ENCODE data around the gene FAAH. TPM values are rescaled to one million over a fixed set of nuclear protein-coding genes. Genes with fewer than 3 reads are reported as not detected.
"Not testable (repeated sequence)": the region's sequence is repeated elsewhere in the genome, so short reads cannot be mapped to it uniquely, and the experiment has no call there.

The FAAH gene
- total RNA-seq = 6.2 TPM

- H3K4me1 ChIP-seq (ENCODE audit: insufficient read depth, low read length) = peaks cover 17% of the 10 kb centered on the region
- no peaks in the 10 kb centered on the region for H3K27me3 ChIP-seq (ENCODE audit: insufficient read depth, low read length)
- H3K9me3 ChIP-seq (ENCODE audit: low read depth, low read length) = no peaks in the 10 kb centered on the region
- H3K4me3 ChIP-seq (ENCODE audit: low read length) = peak within 1 kb of the TSS; percentile 40
These were observed at the start of gene FAAH for GRCh38 chr1:46394108-46394871. Gene FAAH, plus strand, starts transcription at chr1:46394317. Its CDS starts 32 bp downstream, at chr1:46394349.

- peaks cover 24% of the 10 kb centered on the region for H3K4me1 ChIP-seq (ENCODE audit: insufficient read depth, low read length)
- no peaks in the 10 kb centered on the region for H3K9me3 ChIP-seq (ENCODE audit: low read depth, low read length)
- H3K27me3 ChIP-seq (ENCODE audit: insufficient read depth, low read length) = no peaks in the 10 kb centered on the region
- H3K4me3 ChIP-seq (ENCODE audit: low read length) = no peak overlapping the region
These were observed 49.6 kb upstream of the FAAH start for GRCh38 chr1:46344481-46344880.

- H3K27me3 ChIP-seq (ENCODE audit: insufficient read depth, low read length) = no peaks in the 10 kb centered on the region
- no peak overlapping the region for H3K4me3 ChIP-seq (ENCODE audit: low read length)
- no peaks in the 10 kb centered on the region for H3K9me3 ChIP-seq (ENCODE audit: low read depth, low read length)
- H3K4me1 ChIP-seq (ENCODE audit: insufficient read depth, low read length) = peaks cover 26% of the 10 kb centered on the region
These were observed 48.8 kb upstream of the FAAH start for GRCh38 chr1:46345281-46345680.

GRCh38 chr1:46352363-46352762 is 41.8 kb upstream of the FAAH start:
- no peaks in the 10 kb centered on the region for H3K27me3 ChIP-seq (ENCODE audit: insufficient read depth, low read length)
- H3K4me1 ChIP-seq (ENCODE audit: insufficient read depth, low read length) = peaks cover 22% of the 10 kb centered on the region
- H3K4me3 ChIP-seq (ENCODE audit: low read length) = no peak overlapping the region
- no peaks in the 10 kb centered on the region for H3K9me3 ChIP-seq (ENCODE audit: low read depth, low read length)

- H3K27me3 ChIP-seq (ENCODE audit: insufficient read depth, low read length) = not testable (repeated sequence)
These were observed 38.2 kb upstream of the FAAH start for GRCh38 chr1:46355920-46356319.

GRCh38 chr1:46362158-46362557 is 32.0 kb upstream of the FAAH start:
- Histone ChIP-seq H3K4me3 (ENCODE audit: low read length) (no peak overlapping the region), H3K27me3 (ENCODE audit: insufficient read depth, low read length) (no peaks in the 10 kb centered on the region), H3K9me3 (ENCODE audit: low read depth, low read length) (no peaks in the 10 kb centered on the region), H3K4me1 (ENCODE audit: insufficient read depth, low read length) (peaks cover 3% of the 10 kb centered on the region)

More at GRCh38 chr1:46355920-46356319, 38.2 kb upstream of the FAAH start:
- not testable (repeated sequence) for H3K4me1 ChIP-seq (ENCODE audit: insufficient read depth, low read length); H3K4me3 ChIP-seq (ENCODE audit: low read length); H3K9me3 ChIP-seq (ENCODE audit: low read depth, low read length)

- H3K4me1 ChIP-seq (ENCODE audit: insufficient read depth, low read length) = no peaks in the 10 kb centered on the region
- H3K9me3 ChIP-seq (ENCODE audit: low read depth, low read length) = no peaks in the 10 kb centered on the region
- no peaks in the 10 kb centered on the region for H3K27me3 ChIP-seq (ENCODE audit: insufficient read depth, low read length)
- H3K4me3 ChIP-seq (ENCODE audit: low read length) = no peak overlapping the region
These were observed 31.0 kb upstream of the FAAH start for GRCh38 chr1:46363121-46363520.

GRCh38 chr1:46364612-46365011 is 29.5 kb upstream of the FAAH start:
- Histone ChIP-seq H3K4me3 (ENCODE audit: low read length) (no peak overlapping the region), H3K27me3 (ENCODE audit: insufficient read depth, low read length) (no peaks in the 10 kb centered on the region), H3K4me1 (ENCODE audit: insufficient read depth, low read length) (peaks cover 2% of the 10 kb centered on the region), H3K9me3 (ENCODE audit: low read depth, low read length) (no peaks in the 10 kb centered on the region)

GRCh38 chr1:46365796-46366195 is 28.3 kb upstream of the FAAH start:
- H3K4me3 ChIP-seq (ENCODE audit: low read length); H3K9me3 ChIP-seq (ENCODE audit: low read depth, low read length); H3K27me3 ChIP-seq (ENCODE audit: insufficient read depth, low read length): not testable (repeated sequence)
- peaks cover 14% of the 10 kb centered on the region for H3K4me1 ChIP-seq (ENCODE audit: insufficient read depth, low read length)

GRCh38 chr1:46367072-46367471 is 27.0 kb upstream of the FAAH start:
- Histone ChIP-seq H3K4me1 (ENCODE audit: insufficient read depth, low read length) (peaks cover 21% of the 10 kb centered on the region), H3K4me3 (ENCODE audit: low read length) (no peak overlapping the region), H3K27me3 (ENCODE audit: insufficient read depth, low read length) (no peaks in the 10 kb centered on the region), H3K9me3 (ENCODE audit: low read depth, low read length) (no peaks in the 10 kb centered on the region)

- not testable (repeated sequence) for H3K4me3 ChIP-seq (ENCODE audit: low read length); H3K9me3 ChIP-seq (ENCODE audit: low read depth, low read length); H3K27me3 ChIP-seq (ENCODE audit: insufficient read depth, low read length)
- peaks cover 24% of the 10 kb centered on the region for H3K4me1 ChIP-seq (ENCODE audit: insufficient read depth, low read length)
These were observed 26.4 kb upstream of the FAAH start for GRCh38 chr1:46367701-46368100.

- Histone ChIP-seq H3K4me3 (ENCODE audit: low read length) (no peak overlapping the region), H3K27me3 (ENCODE audit: insufficient read depth, low read length) (no peaks in the 10 kb centered on the region)
These were observed 25.3 kb upstream of the FAAH start for GRCh38 chr1:46368791-46369190.

GRCh38 chr1:46369542-46370213 is 24.4 kb upstream of the FAAH start:
- H3K9me3 ChIP-seq (ENCODE audit: low read depth, low read length) = no peaks in the 10 kb centered on the region
- H3K4me3 ChIP-seq (ENCODE audit: low read length) = no peak overlapping the region
- peaks cover 40% of the 10 kb centered on the region for H3K4me1 ChIP-seq (ENCODE audit: insufficient read depth, low read length)
- no peaks in the 10 kb centered on the region for H3K27me3 ChIP-seq (ENCODE audit: insufficient read depth, low read length)

More at GRCh38 chr1:46368791-46369190, 25.3 kb upstream of the FAAH start:
- peaks cover 33% of the 10 kb centered on the region for H3K4me1 ChIP-seq (ENCODE audit: insufficient read depth, low read length)
- no peaks in the 10 kb centered on the region for H3K9me3 ChIP-seq (ENCODE audit: low read depth, low read length)

- H3K4me1 ChIP-seq (ENCODE audit: insufficient read depth, low read length) = peaks cover 41% of the 10 kb centered on the region
- H3K9me3 ChIP-seq (ENCODE audit: low read depth, low read length) = no peaks in the 10 kb centered on the region
- no peaks in the 10 kb centered on the region for H3K27me3 ChIP-seq (ENCODE audit: insufficient read depth, low read length)
- no peak overlapping the region for H3K4me3 ChIP-seq (ENCODE audit: low read length)
These were observed 23.9 kb upstream of the FAAH start for GRCh38 chr1:46370214-46370633.

- no peaks in the 10 kb centered on the region for H3K27me3 ChIP-seq (ENCODE audit: insufficient read depth, low read length)
- H3K4me3 ChIP-seq (ENCODE audit: low read length) = no peak overlapping the region
- peaks cover 44% of the 10 kb centered on the region for H3K4me1 ChIP-seq (ENCODE audit: insufficient read depth, low read length)
- H3K9me3 ChIP-seq (ENCODE audit: low read depth, low read length) = no peaks in the 10 kb centered on the region
These were observed 21.7 kb upstream of the FAAH start for GRCh38 chr1:46372431-46372830.

- Histone ChIP-seq H3K27me3 (ENCODE audit: insufficient read depth, low read length) (no peaks in the 10 kb centered on the region), H3K4me1 (ENCODE audit: insufficient read depth, low read length) (peaks cover 4% of the 10 kb centered on the region), H3K4me3 (ENCODE audit: low read length) (no peak overlapping the region), H3K9me3 (ENCODE audit: low read depth, low read length) (no peaks in the 10 kb centered on the region)
These were observed 14.1 kb upstream of the FAAH start for GRCh38 chr1:46379996-46380395.
